IMR-90 (cell line): Measurements from ENCODE around the gene DNAJC5G. TPM values are rescaled to one million over a fixed set of nuclear protein-coding genes. Genes with fewer than 3 reads are reported as not detected.

ENCODE experiments used
- ATAC-seq: fragments of 200-7000 bp; cut with Tn5 transposase; 2 replicates; pipeline ENCODE4 v1.9.1; 2020; ENCODE audit warnings: low read depth, mild to moderate bottlenecking, moderate library complexity
- BruUV-seq: library from RNA; stranded (reverse); fragments of 400-500 nt; replicated peaks from 2 replicates; lab custom pipeline; 2021; lab: Mats Ljungman, UMichigan
- CTCF ChIA-PET: fragments of 300-600 bp; formaldehyde crosslinking; extraction: SDS; loops from one replicate; lab custom pipeline; 2021; ENCODE audit warnings: antibody characterized with exemption; lab: Yijun Ruan, JAX
- POLR2A ChIA-PET: fragments of 300-600 bp; sonication (Branson Sonifier 250); formaldehyde crosslinking; loops from one replicate; lab custom pipeline; 2022; ENCODE audit warnings: antibody characterized with exemption; ENCODE audit not compliant: unreplicated experiment; lab: Charles Lee
- DNase-seq: peaks from one replicate; pipeline ENCODE4 v3.0.0; 2013
- H2AFZ ChIP-seq: replicated peaks from 2 replicates; pipeline ENCODE3; 2013; ENCODE audit warnings: low read length, mild to moderate bottlenecking; ENCODE audit not compliant: poor library complexity
- H2AK5ac ChIP-seq: 2 replicates; pipeline ENCODE4 v1.6.1; 2013; ENCODE audit warnings: low read depth, low read length, inconsistent platforms
- H2AK9ac ChIP-seq: replicated peaks from 2 replicates; pipeline ENCODE3; 2013; ENCODE audit warnings: mild to moderate bottlenecking, low read depth, low read length, moderate library complexity; ENCODE audit not compliant: poor library complexity
- H2BK120ac ChIP-seq: 2 replicates; pipeline ENCODE4 v1.6.1; 2013; ENCODE audit warnings: low read depth, low read length, inconsistent platforms
- H2BK15ac ChIP-seq: 3 replicates; pipeline ENCODE4 v1.6.1; 2013; ENCODE audit warnings: low read depth, low read length, inconsistent platforms
- H2BK20ac ChIP-seq: 2 replicates; pipeline ENCODE4 v1.6.1; 2013; ENCODE audit warnings: low read depth, mild to moderate bottlenecking, inconsistent platforms, low read length, moderate library complexity
- H2BK5ac ChIP-seq: 2 replicates; pipeline ENCODE4 v1.6.1; 2013; ENCODE audit warnings: mild to moderate bottlenecking, low read depth, low read length, inconsistent platforms; ENCODE audit not compliant: poor library complexity, severe bottlenecking
- H3K14ac ChIP-seq: replicated peaks from 2 replicates; pipeline ENCODE4 v1.6.1; 2013; ENCODE audit warnings: low read depth, low read length, inconsistent platforms
- H3K18ac ChIP-seq: 2 replicates; pipeline ENCODE4 v1.6.1; 2013; ENCODE audit warnings: low read depth, low read length, control low read depth
- H3K23ac ChIP-seq: 2 replicates; pipeline ENCODE4 v1.6.1; 2013; ENCODE audit warnings: low read depth, low read length, inconsistent platforms
- H3K27ac ChIP-seq: 2 replicates; pipeline ENCODE4 v1.5.1; 2013; ENCODE audit warnings: mild to moderate bottlenecking, control low read depth, low read length; ENCODE audit not compliant: insufficient read depth
- H3K27me3 ChIP-seq: 2 replicates; pipeline ENCODE4 v1.6.1; 2013; ENCODE audit warnings: low read length; ENCODE audit not compliant: control insufficient read depth, insufficient read depth
- H3K36me3 ChIP-seq: 2 replicates; pipeline ENCODE4 v1.6.1; 2013; ENCODE audit warnings: low read length, mixed read lengths; ENCODE audit not compliant: control insufficient read depth, insufficient read depth
- H3K4ac ChIP-seq: 2 replicates; pipeline ENCODE4 v1.6.1; 2013; ENCODE audit warnings: low read depth, low read length, inconsistent platforms
- H3K4me1 ChIP-seq: 2 replicates; pipeline ENCODE4 v1.6.1; 2013; ENCODE audit warnings: low read length, mixed read lengths; ENCODE audit not compliant: control insufficient read depth, insufficient read depth
- H3K4me2 ChIP-seq: 2 replicates; pipeline ENCODE4 v1.6.1; 2013; ENCODE audit warnings: low read depth, mild to moderate bottlenecking, control low read depth, low read length, moderate library complexity
- H3K4me3 ChIP-seq: 2 replicates; pipeline ENCODE4 v1.5.1; 2013; ENCODE audit warnings: low read depth, mild to moderate bottlenecking, control low read depth, low read length, moderate library complexity; ENCODE audit not compliant: insufficient read depth
- H3K56ac ChIP-seq: 2 replicates; pipeline ENCODE4 v1.6.1; 2013; ENCODE audit warnings: low read length, inconsistent platforms; ENCODE audit not compliant: insufficient read depth; ENCODE audit errors: extremely low read depth
- H3K79me1 ChIP-seq, 2 experiments: 2 replicates each; pipeline ENCODE4 v1.6.1; 2013; ENCODE audit warnings: low read length in 2 of 2, inconsistent platforms in 1 of 2, low read depth in 1 of 2
- H3K9ac ChIP-seq: 2 replicates; pipeline ENCODE4 v1.6.1; 2013; ENCODE audit warnings: low read depth, low read length, control low read depth
- H3K9me1 ChIP-seq: 2 replicates; pipeline ENCODE4 v1.6.1; 2013; ENCODE audit warnings: low read length, inconsistent platforms; ENCODE audit not compliant: insufficient read depth
- H3K9me3 ChIP-seq: 2 replicates; pipeline ENCODE4 v1.6.1; 2013; ENCODE audit warnings: low read length; ENCODE audit not compliant: control insufficient read depth, insufficient read depth
- H4K20me1 ChIP-seq: 2 replicates; pipeline ENCODE4 v1.6.1; 2013; ENCODE audit warnings: low read length, inconsistent platforms; ENCODE audit not compliant: insufficient read depth
- H4K5ac ChIP-seq: 2 replicates; pipeline ENCODE4 v1.6.1; 2013; ENCODE audit warnings: mild to moderate bottlenecking, low read depth, low read length, control low read depth
- H4K8ac ChIP-seq, 2 experiments: 2 replicates each; pipeline ENCODE4 v1.6.1; 2013; ENCODE audit warnings: low read depth in 2 of 2, low read length in 2 of 2, control low read depth in 1 of 2, inconsistent platforms in 1 of 2
- H4K91ac ChIP-seq: 2 replicates; pipeline ENCODE4 v1.6.1; 2013; ENCODE audit warnings: low read depth, low read length, inconsistent platforms; ENCODE audit not compliant: insufficient read depth
- BHLHE40 ChIP-seq: fragments of 150-350 bp; IDR thresholded peaks from 2 replicates; pipeline ENCODE4 v1.6.1; 2016; ENCODE audit warnings: mild to moderate bottlenecking, low read depth, low read length
- CEBPB ChIP-seq: IDR thresholded peaks from 2 replicates; pipeline ENCODE4 v1.6.1; 2012; ENCODE audit warnings: low read depth, low read length, improper control_type of control experiment
- CHD1 ChIP-seq: IDR thresholded peaks from 2 replicates; pipeline ENCODE4 v1.6.1; 2012; ENCODE audit warnings: low read depth, low read length, improper control_type of control experiment
- FOS ChIP-seq: fragments of 150-350 bp; IDR thresholded peaks from 2 replicates; pipeline ENCODE4 v1.6.1; 2016; ENCODE audit warnings: low read depth, low read length
- MAFK ChIP-seq: IDR thresholded peaks from 2 replicates; pipeline ENCODE4 v1.6.1; 2012; ENCODE audit warnings: low read depth, low read length, improper control_type of control experiment
- MAZ ChIP-seq: IDR thresholded peaks from 2 replicates; pipeline ENCODE4 v1.6.1; 2012; ENCODE audit warnings: low read depth, mild to moderate bottlenecking, low read length, improper control_type of control experiment, moderate library complexity, borderline replicate concordance
- MXI1 ChIP-seq: IDR thresholded peaks from 2 replicates; pipeline ENCODE4 v1.6.1; 2012; ENCODE audit warnings: low read depth, mild to moderate bottlenecking, low read length, moderate library complexity, borderline replicate concordance
- NFE2L2 ChIP-seq: fragments of 150-350 bp; IDR thresholded peaks from 2 replicates; pipeline ENCODE4 v1.6.1; 2016; ENCODE audit warnings: low read depth, mild to moderate bottlenecking, low read length
- POLR2A ChIP-seq: IDR thresholded peaks from 2 replicates; pipeline ENCODE4 v1.6.1; 2012; ENCODE audit warnings: mild to moderate bottlenecking, low read depth, low read length
- RAD21 ChIP-seq: IDR thresholded peaks from 2 replicates; pipeline ENCODE4 v1.6.1; 2012; ENCODE audit warnings: low read length, improper control_type of control experiment
- RCOR1 ChIP-seq: IDR thresholded peaks from 2 replicates; pipeline ENCODE4 v1.6.1; 2012; ENCODE audit warnings: mild to moderate bottlenecking, low read length, improper control_type of control experiment; ENCODE audit not compliant: insufficient replicate concordance
- RFX5 ChIP-seq: IDR thresholded peaks from 2 replicates; pipeline ENCODE4 v1.8.0; 2012; ENCODE audit warnings: low read depth, mild to moderate bottlenecking, low read length, moderate library complexity
- SMC3 ChIP-seq: fragments of 150-350 bp; IDR thresholded peaks from 2 replicates; pipeline ENCODE4 v1.6.1; 2016; ENCODE audit warnings: low read depth, mild to moderate bottlenecking, antibody characterized with exemption, low read length, moderate library complexity
- WGBS, 2 experiments: methylation state at CpG; one replicate each; pipeline versions ENCODE4 v1.1.5 to v1.1.7; 2013; ENCODE audit warnings: missing lambda C conversion rate in 2 of 2; ENCODE audit not compliant: insufficient read length in 1 of 2; ENCODE audit errors: extremely low coverage in 2 of 2; 5-methylcytosine and 5-hydroxymethylcytosine counted together
- dilution Hi-C: fragments of 300-500 bp; cut with HindIII; formaldehyde crosslinking; loops from one replicate; pipeline ENCODE4 v1.14.3; 2018; ENCODE audit warnings: low sequenced_read_pairs; ENCODE audit not compliant: unreplicated experiment
- in situ Hi-C: fragments of 300-500 bp; cut with MboI; formaldehyde crosslinking; loops from 3 replicates; pipeline ENCODE4 v1.14.3; 2019; ENCODE audit warnings: low sequenced_read_pairs, inconsistent platforms, mixed read lengths
- intact Hi-C: fragments of 100-400 bp; cut with micrococcal nuclease; formaldehyde crosslinking; loops from 2 replicates; pipeline ENCODE4 v1.10.0; 2022
- polyA plus RNA-seq, 3 experiments: library from polyadenylated mRNA; depleted of rRNA; stranded (reverse); fragments of >200 nt; gene quantifications; 2 replicates each; pipeline ENCODE4 v1.2.3, GENCODE V29; 2012; ENCODE audit warnings: low replicate concordance in 1 of 3
- total RNA-seq: library from RNA; depleted of rRNA; stranded (reverse); fragments of >200 nt; gene quantifications from 2 replicates; pipeline ENCODE4 v1.2.3, GENCODE V29; 2012
- TF ChIP-seq, protein P1 (sequence below): fragments of 150-350 bp; IDR thresholded peaks from 2 replicates; pipeline ENCODE4 v1.6.1; 2017; ENCODE audit warnings: mild to moderate bottlenecking, antibody characterized with exemption, low read length, low read depth
- TF ChIP-seq, protein P2 (sequence below): conservative IDR thresholded peaks from 2 replicates; pipeline ENCODE4 v1.5.1; 2012; ENCODE audit warnings: mild to moderate bottlenecking, low read depth, low read length, improper control_type of control experiment
- TF ChIP-seq, protein P3 (sequence below): fragments of 150-350 bp; IDR thresholded peaks from 2 replicates; pipeline ENCODE4 v1.6.1; 2016; ENCODE audit warnings: low read depth, mild to moderate bottlenecking, low read length, moderate library complexity, borderline replicate concordance

DNAJC5G gene
- total and polyA plus RNA-seq, 2 of the 4 experiments (the other 2 are of a cell fraction) = not detected

DNA sequence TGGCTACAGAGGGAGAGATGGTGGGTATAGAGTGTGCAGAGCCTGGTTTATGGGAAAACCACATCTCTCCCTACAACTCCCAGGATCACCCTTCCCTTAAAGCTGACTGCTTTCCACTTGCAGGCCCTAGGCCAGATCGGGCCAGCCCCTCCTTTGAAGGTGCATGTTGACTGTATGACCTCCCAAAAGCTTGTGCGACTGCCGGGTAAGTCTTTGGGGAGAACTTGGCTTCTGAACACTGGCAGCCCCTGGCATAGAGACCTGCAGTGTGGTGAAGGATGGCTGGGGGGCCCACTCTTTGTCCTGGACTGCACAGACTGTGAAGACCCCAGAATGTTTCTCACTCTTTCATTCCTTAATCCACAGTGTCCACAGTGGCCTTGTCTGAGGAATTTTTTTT lies 38.6 kb upstream of the DNAJC5G start:
- Histone ChIP-seq H4K8ac (no peak overlapping the region), H2BK15ac (no peak overlapping the region), H3K23ac (no peak overlapping the region), H2AK9ac (no peak overlapping the region), H3K36me3 (peaks cover 89% of the 10 kb centered on the region), H3K27me3 (no peaks in the 10 kb centered on the region), H3K18ac (no peak overlapping the region), H3K4me3 (no peak overlapping the region), H3K4me2 (no peak overlapping the region), H3K4ac (no peak overlapping the region), H2AFZ (no peak overlapping the region), H2BK5ac (no peak overlapping the region), H3K9me3 (no peaks in the 10 kb centered on the region), H3K56ac (no peak overlapping the region), H4K5ac (no peak overlapping the region), H3K79me1 (no peaks in the 10 kb centered on the region; a peak in 1 of 4 replicates), H4K20me1 (no peaks in the 10 kb centered on the region; the same call in 1 of the 2 replicates), H4K91ac (no peak overlapping the region), H3K9me1 (no peaks in the 10 kb centered on the region; the same call in 1 of the 2 replicates), H3K9ac (no peak overlapping the region), H2BK120ac (no peak overlapping the region), H2BK20ac (no peak overlapping the region), H3K4me1 (no peaks in the 10 kb centered on the region), H3K27ac (no peak overlapping the region), H2AK5ac (no peak overlapping the region), H3K14ac (no peak overlapping the region)
- POLR2A ChIA-PET = no interaction called here
- ATAC-seq = no peak
- no CpG with 5 or more reads among the region's 3 CpGs for WGBS, 2 experiments
- TF ChIP-seq MXI1 = no peak
- no peak for TF ChIP-seq RFX5
- no peak for TF ChIP-seq CHD1
- TF ChIP-seq SMC3 = no peak
- TF ChIP-seq, protein P1, sequence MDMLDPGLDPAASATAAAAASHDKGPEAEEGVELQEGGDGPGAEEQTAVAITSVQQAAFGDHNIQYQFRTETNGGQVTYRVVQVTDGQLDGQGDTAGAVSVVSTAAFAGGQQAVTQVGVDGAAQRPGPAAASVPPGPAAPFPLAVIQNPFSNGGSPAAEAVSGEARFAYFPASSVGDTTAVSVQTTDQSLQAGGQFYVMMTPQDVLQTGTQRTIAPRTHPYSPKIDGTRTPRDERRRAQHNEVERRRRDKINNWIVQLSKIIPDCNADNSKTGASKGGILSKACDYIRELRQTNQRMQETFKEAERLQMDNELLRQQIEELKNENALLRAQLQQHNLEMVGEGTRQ = no peak
- no peak for TF ChIP-seq RCOR1
- TF ChIP-seq MAZ = no peak
- TF ChIP-seq FOS = no peak
- TF ChIP-seq CEBPB = no peak
- TF ChIP-seq RAD21 = no peak
- TF ChIP-seq, protein P2, sequence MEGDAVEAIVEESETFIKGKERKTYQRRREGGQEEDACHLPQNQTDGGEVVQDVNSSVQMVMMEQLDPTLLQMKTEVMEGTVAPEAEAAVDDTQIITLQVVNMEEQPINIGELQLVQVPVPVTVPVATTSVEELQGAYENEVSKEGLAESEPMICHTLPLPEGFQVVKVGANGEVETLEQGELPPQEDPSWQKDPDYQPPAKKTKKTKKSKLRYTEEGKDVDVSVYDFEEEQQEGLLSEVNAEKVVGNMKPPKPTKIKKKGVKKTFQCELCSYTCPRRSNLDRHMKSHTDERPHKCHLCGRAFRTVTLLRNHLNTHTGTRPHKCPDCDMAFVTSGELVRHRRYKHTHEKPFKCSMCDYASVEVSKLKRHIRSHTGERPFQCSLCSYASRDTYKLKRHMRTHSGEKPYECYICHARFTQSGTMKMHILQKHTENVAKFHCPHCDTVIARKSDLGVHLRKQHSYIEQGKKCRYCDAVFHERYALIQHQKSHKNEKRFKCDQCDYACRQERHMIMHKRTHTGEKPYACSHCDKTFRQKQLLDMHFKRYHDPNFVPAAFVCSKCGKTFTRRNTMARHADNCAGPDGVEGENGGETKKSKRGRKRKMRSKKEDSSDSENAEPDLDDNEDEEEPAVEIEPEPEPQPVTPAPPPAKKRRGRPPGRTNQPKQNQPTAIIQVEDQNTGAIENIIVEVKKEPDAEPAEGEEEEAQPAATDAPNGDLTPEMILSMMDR = no peak
- no peak for TF ChIP-seq POLR2A
- TF ChIP-seq NFE2L2 = no peak
- TF ChIP-seq MAFK = no peak
- TF ChIP-seq, protein P3, sequence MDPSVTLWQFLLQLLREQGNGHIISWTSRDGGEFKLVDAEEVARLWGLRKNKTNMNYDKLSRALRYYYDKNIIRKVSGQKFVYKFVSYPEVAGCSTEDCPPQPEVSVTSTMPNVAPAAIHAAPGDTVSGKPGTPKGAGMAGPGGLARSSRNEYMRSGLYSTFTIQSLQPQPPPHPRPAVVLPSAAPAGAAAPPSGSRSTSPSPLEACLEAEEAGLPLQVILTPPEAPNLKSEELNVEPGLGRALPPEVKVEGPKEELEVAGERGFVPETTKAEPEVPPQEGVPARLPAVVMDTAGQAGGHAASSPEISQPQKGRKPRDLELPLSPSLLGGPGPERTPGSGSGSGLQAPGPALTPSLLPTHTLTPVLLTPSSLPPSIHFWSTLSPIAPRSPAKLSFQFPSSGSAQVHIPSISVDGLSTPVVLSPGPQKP = no peak
- no peak for TF ChIP-seq BHLHE40
- no TSS peak for BruUV-seq
- dilution Hi-C loops (no loop called here), intact Hi-C loops (no loop called here), in situ Hi-C loops (no loop called here)
- CTCF ChIA-PET = no interaction called here
- DNase-seq = no peak
